ENCODE results near the gene MPP4. TPM values are rescaled to one million over a fixed set of nuclear protein-coding genes. Genes with fewer than 3 reads are reported as not detected.

MPP4 gene
- total RNA-seq, 1 experiment from 2014 or later: 8.8 TPM

GRCh38 chr2:201642579-201643215, 55.7 kb downstream of the MPP4 start:
- in situ Hi-C loops (cut with HindIII; ENCODE audit: low sequenced_read_pairs): no loop called here
- DNase-seq (ENCODE audit: low spot score): peak; percentile 85

GRCh38 chr2:201642086-201642578, 56.3 kb downstream of the MPP4 start:
- no peak for DNase-seq (ENCODE audit: low spot score)
- in situ Hi-C loops (cut with HindIII; ENCODE audit: low sequenced_read_pairs): no loop called here

- DNase-seq (ENCODE audit: low spot score): no peak
- in situ Hi-C loops (cut with HindIII; ENCODE audit: low sequenced_read_pairs): no loop called here
Measured at GRCh38 chr2:201639205-201639604, 59.2 kb downstream of the MPP4 start.

- in situ Hi-C loops (cut with HindIII; ENCODE audit: low sequenced_read_pairs): no loop called here
- DNase-seq (ENCODE audit: low spot score): no peak
Measured at GRCh38 chr2:201638326-201638725, 60.1 kb downstream of the MPP4 start.

- no peak for DNase-seq (ENCODE audit: low spot score)
- in situ Hi-C loops (cut with HindIII; ENCODE audit: low sequenced_read_pairs): no loop called here
Measured at GRCh38 chr2:201633661-201634249, 64.7 kb downstream of the MPP4 start.

- no peak for DNase-seq (ENCODE audit: low spot score)
- in situ Hi-C loops (cut with HindIII; ENCODE audit: low sequenced_read_pairs): no loop called here
Measured at GRCh38 chr2:201631041-201631440, 67.4 kb downstream of the MPP4 start.

GRCh38 chr2:201630577-201630976, 67.9 kb downstream of the MPP4 start:
- in situ Hi-C loops (cut with HindIII; ENCODE audit: low sequenced_read_pairs): no loop called here
- DNase-seq (ENCODE audit: low spot score): no peak

GRCh38 chr2:201628545-201628944, 69.9 kb downstream of the MPP4 start:
- no peak for DNase-seq (ENCODE audit: low spot score)
- in situ Hi-C loops (cut with HindIII; ENCODE audit: low sequenced_read_pairs): no loop called here

- in situ Hi-C loops (cut with HindIII; ENCODE audit: low sequenced_read_pairs): no loop called here
Measured at GRCh38 chr2:201622306-201622970, 76.0 kb downstream of the MPP4 start.

GRCh38 chr2:201621293-201621999, 77.0 kb downstream of the MPP4 start:
- in situ Hi-C loops (cut with HindIII; ENCODE audit: low sequenced_read_pairs): no loop called here
- DNase-seq (ENCODE audit: low spot score): no peak

More at GRCh38 chr2:201622306-201622970, 76.0 kb downstream of the MPP4 start:
- no peak for DNase-seq (ENCODE audit: low spot score)

- in situ Hi-C loops (cut with HindIII; ENCODE audit: low sequenced_read_pairs): no loop called here
Measured at GRCh38 chr2:201618744-201619662, 79.4 kb downstream of the MPP4 start.

GRCh38 chr2:201608021-201608420, 90.4 kb downstream of the MPP4 start:
- DNase-seq (ENCODE audit: low spot score): no peak
- in situ Hi-C loops (cut with HindIII; ENCODE audit: low sequenced_read_pairs): no loop called here

More at GRCh38 chr2:201618744-201619662, 79.4 kb downstream of the MPP4 start:
- peak; percentile 19 for DNase-seq (ENCODE audit: low spot score)

- in situ Hi-C loops (cut with HindIII; ENCODE audit: low sequenced_read_pairs): no loop called here
- no peak for DNase-seq (ENCODE audit: low spot score)
Measured at GRCh38 chr2:201607568-201607967, 90.9 kb downstream of the MPP4 start.

- no peak for DNase-seq (ENCODE audit: low spot score)
- in situ Hi-C loops (cut with HindIII; ENCODE audit: low sequenced_read_pairs): no loop called here
Measured at GRCh38 chr2:201600906-201601305, 97.5 kb downstream of the MPP4 start.

- in situ Hi-C loops (cut with HindIII; ENCODE audit: low sequenced_read_pairs): no loop called here
- no peak for DNase-seq (ENCODE audit: low spot score)
Measured at GRCh38 chr2:201597397-201597796, 101.0 kb downstream of the MPP4 start.
